ENCODE data around the gene TNKS2.

The TNKS2 gene

DNA sequence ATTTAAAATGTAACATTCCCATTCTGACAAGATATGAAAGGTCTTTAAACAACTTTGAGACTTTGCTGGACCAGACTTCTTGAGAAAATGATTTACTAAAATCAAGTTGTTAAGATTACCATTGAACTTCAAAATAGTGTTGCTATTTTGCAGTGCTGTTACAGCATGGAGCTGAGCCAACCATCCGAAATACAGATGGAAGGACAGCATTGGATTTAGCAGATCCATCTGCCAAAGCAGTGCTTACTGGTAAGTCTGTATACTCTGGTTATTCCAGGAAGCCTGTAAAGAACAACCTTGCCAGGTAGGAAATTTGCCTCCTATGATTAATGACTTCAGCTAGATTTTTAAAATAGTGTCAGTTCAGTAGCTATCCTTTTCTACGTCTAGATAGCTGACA, 18.8 kb downstream of the TNKS2 start:
- TF ChIP-seq FOXM1 (IDR thresholded peaks at IDR 0.05; ENCODE audit: borderline replicate concordance, low read depth) = no peak
- no peak for TF ChIP-seq CREB1 (IDR thresholded peaks at IDR 0.05; ENCODE audit: low read depth)
- TF ChIP-seq, protein P1, sequence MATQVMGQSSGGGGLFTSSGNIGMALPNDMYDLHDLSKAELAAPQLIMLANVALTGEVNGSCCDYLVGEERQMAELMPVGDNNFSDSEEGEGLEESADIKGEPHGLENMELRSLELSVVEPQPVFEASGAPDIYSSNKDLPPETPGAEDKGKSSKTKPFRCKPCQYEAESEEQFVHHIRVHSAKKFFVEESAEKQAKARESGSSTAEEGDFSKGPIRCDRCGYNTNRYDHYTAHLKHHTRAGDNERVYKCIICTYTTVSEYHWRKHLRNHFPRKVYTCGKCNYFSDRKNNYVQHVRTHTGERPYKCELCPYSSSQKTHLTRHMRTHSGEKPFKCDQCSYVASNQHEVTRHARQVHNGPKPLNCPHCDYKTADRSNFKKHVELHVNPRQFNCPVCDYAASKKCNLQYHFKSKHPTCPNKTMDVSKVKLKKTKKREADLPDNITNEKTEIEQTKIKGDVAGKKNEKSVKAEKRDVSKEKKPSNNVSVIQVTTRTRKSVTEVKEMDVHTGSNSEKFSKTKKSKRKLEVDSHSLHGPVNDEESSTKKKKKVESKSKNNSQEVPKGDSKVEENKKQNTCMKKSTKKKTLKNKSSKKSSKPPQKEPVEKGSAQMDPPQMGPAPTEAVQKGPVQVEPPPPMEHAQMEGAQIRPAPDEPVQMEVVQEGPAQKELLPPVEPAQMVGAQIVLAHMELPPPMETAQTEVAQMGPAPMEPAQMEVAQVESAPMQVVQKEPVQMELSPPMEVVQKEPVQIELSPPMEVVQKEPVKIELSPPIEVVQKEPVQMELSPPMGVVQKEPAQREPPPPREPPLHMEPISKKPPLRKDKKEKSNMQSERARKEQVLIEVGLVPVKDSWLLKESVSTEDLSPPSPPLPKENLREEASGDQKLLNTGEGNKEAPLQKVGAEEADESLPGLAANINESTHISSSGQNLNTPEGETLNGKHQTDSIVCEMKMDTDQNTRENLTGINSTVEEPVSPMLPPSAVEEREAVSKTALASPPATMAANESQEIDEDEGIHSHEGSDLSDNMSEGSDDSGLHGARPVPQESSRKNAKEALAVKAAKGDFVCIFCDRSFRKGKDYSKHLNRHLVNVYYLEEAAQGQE (IDR thresholded peaks at IDR 0.05; ENCODE audit: low read depth) = no peak
- no peak for TF ChIP-seq EGR1 (IDR thresholded peaks at IDR 0.05)
- TF ChIP-seq YY1 (IDR thresholded peaks at IDR 0.05; ENCODE audit: low read depth) = no peak
- TF ChIP-seq EP300 (IDR thresholded peaks at IDR 0.05; ENCODE audit: borderline replicate concordance) = no peak

- TF ChIP-seq TEAD4 (IDR thresholded peaks at IDR 0.05) = no peak
- TF ChIP-seq, protein P1 (IDR thresholded peaks at IDR 0.05; ENCODE audit: low read depth) = no peak
- no peak for TF ChIP-seq YY1 (IDR thresholded peaks at IDR 0.05; ENCODE audit: low read depth)
- TF ChIP-seq NFIC (IDR thresholded peaks at IDR 0.05) = no peak
- TF ChIP-seq TCF12 (IDR thresholded peaks at IDR 0.05; ENCODE audit: low read depth) = no peak
- TF ChIP-seq, protein P2, sequence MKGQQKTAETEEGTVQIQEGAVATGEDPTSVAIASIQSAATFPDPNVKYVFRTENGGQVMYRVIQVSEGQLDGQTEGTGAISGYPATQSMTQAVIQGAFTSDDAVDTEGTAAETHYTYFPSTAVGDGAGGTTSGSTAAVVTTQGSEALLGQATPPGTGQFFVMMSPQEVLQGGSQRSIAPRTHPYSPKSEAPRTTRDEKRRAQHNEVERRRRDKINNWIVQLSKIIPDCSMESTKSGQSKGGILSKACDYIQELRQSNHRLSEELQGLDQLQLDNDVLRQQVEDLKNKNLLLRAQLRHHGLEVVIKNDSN (IDR thresholded peaks at IDR 0.05) = no peak
Observed at GRCh38 chr10:91820144-91820543, 21.9 kb downstream of the TNKS2 start.

- TF ChIP-seq RAD21 (IDR thresholded peaks at IDR 0.05; ENCODE audit: low read depth) = no peak
- no peak for TF ChIP-seq ZBTB7A (IDR thresholded peaks at IDR 0.05; ENCODE audit: low read depth)
- no peak for TF ChIP-seq TAF1 (IDR thresholded peaks at IDR 0.05; ENCODE audit: low read depth)
- no peak for TF ChIP-seq CREB1 (IDR thresholded peaks at IDR 0.05; ENCODE audit: low read depth)
- no peak for TF ChIP-seq EP300 (IDR thresholded peaks at IDR 0.05; ENCODE audit: borderline replicate concordance)
Observed at GRCh38 chr10:91824076-91824475, 25.9 kb downstream of the TNKS2 start.

GRCh38 chr10:91829268-91829667, 31.0 kb downstream of the TNKS2 start:
- TF ChIP-seq TCF12 (IDR thresholded peaks at IDR 0.05; ENCODE audit: low read depth) (no peak), TAF1 (IDR thresholded peaks at IDR 0.05; ENCODE audit: low read depth) (no peak), CREB1 (IDR thresholded peaks at IDR 0.05; ENCODE audit: low read depth) (no peak), NFIC (IDR thresholded peaks at IDR 0.05) (no peak), RAD21 (IDR thresholded peaks at IDR 0.05; ENCODE audit: low read depth) (no peak), CEBPB (IDR thresholded peaks at IDR 0.05) (no peak)

- TF ChIP-seq, protein P1 (IDR thresholded peaks at IDR 0.05; ENCODE audit: low read depth) = no peak
- TF ChIP-seq, protein P2 (IDR thresholded peaks at IDR 0.05) = no peak
- TF ChIP-seq CREB1 (IDR thresholded peaks at IDR 0.05; ENCODE audit: low read depth) (no peak), YY1 (IDR thresholded peaks at IDR 0.05; ENCODE audit: low read depth) (no peak), TCF12 (IDR thresholded peaks at IDR 0.05; ENCODE audit: low read depth) (no peak), EP300 (IDR thresholded peaks at IDR 0.05; ENCODE audit: borderline replicate concordance) (no peak), TAF1 (IDR thresholded peaks at IDR 0.05; ENCODE audit: low read depth) (no peak), TEAD4 (IDR thresholded peaks at IDR 0.05) (no peak), CEBPB (IDR thresholded peaks at IDR 0.05) (no peak), NFIC (IDR thresholded peaks at IDR 0.05) (no peak), ZBTB7A (IDR thresholded peaks at IDR 0.05; ENCODE audit: low read depth) (no peak), RAD21 (IDR thresholded peaks at IDR 0.05; ENCODE audit: low read depth) (no peak), EGR1 (IDR thresholded peaks at IDR 0.05) (no peak), FOXM1 (IDR thresholded peaks at IDR 0.05; ENCODE audit: borderline replicate concordance, low read depth) (no peak)
- TF ChIP-seq, protein P3, sequence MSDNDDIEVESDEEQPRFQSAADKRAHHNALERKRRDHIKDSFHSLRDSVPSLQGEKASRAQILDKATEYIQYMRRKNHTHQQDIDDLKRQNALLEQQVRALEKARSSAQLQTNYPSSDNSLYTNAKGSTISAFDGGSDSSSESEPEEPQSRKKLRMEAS (IDR thresholded peaks at IDR 0.05) = no peak
Observed at GRCh38 chr10:91838199-91838598, 40.0 kb downstream of the TNKS2 start.

Data from Ishikawa (cell line).